Endothelial cell (in vitro differentiated cells): ENCODE measurements around the gene FMN1. TPM values are rescaled to one million over a fixed set of nuclear protein-coding genes. Genes with fewer than 3 reads are reported as not detected.

Experiments used
- DNase-seq: peaks from one replicate; pipeline ENCODE4 v3.0.0; 2021; ENCODE audit warnings: low spot score
- H3K27ac Mint-ChIP-seq: one replicate; pipeline ENCODE4 v1.8.0; 2021; ENCODE audit warnings: mixed read lengths, inconsistent platforms; ENCODE audit not compliant: unreplicated experiment
- H3K27me3 Mint-ChIP-seq: one replicate; pipeline ENCODE4 v1.8.0; 2021; ENCODE audit warnings: mild to moderate bottlenecking, moderate library complexity, mixed read lengths, inconsistent platforms; ENCODE audit not compliant: unreplicated experiment
- H3K36me3 Mint-ChIP-seq: one replicate; pipeline ENCODE4 v1.8.0; 2021; ENCODE audit warnings: mild to moderate bottlenecking, low read depth, mixed read lengths, inconsistent platforms; ENCODE audit not compliant: unreplicated experiment
- H3K4me1 Mint-ChIP-seq: one replicate; pipeline ENCODE4 v1.8.0; 2021; ENCODE audit warnings: mild to moderate bottlenecking, mixed read lengths, inconsistent platforms; ENCODE audit not compliant: unreplicated experiment
- H3K4me3 Mint-ChIP-seq: one replicate; pipeline ENCODE4 v1.8.0; 2021; ENCODE audit warnings: mild to moderate bottlenecking, mixed read lengths, inconsistent platforms; ENCODE audit not compliant: unreplicated experiment
- H3K9me3 Mint-ChIP-seq: one replicate; pipeline ENCODE4 v1.8.0; 2021; ENCODE audit warnings: mixed read lengths, inconsistent platforms; ENCODE audit not compliant: unreplicated experiment
- total RNA-seq: library from RNA; stranded (reverse); fragmentation: NEBNext Ultra II Directional; extraction: Animal tissue kit (Norgen Biotek cat#: 25700); gene quantifications from one replicate; pipeline ENCODE4 v1.2.1, GENCODE V29; 2021; ENCODE audit not compliant: unreplicated experiment
- TF ChIP-seq, protein P1 (sequence below): fragments of 200-600 bp; sonication (generic); IDR thresholded peaks from one replicate; pipeline ENCODE4 v1.5.0; 2021; ENCODE audit warnings: antibody characterized with exemption; ENCODE audit not compliant: unreplicated experiment

Gene FMN1
- total RNA-seq, 1 donor from 2014 or later: 1.3 TPM

DNA sequence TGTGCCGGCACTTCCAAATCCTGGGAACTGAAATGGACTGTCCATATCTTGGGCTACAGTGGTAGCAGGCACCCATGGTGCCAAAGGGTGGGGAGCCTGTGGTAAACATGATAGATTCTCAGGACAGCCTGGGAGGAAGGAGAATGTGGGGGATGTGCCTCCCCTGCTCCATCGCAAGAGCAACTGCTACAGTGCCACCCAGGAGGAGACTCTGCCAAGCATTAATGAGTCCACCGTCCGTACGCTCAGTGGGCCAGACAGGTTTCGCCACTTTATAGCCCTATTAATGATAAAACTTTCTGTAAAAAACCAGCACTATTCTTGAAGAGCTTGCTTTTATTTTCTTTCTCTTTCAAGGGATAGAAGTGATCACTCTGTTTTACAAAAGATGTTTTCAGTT, 75.2 kb downstream of the FMN1 start:
- Mint-ChIP-seq H3K4me3 (no peak overlapping the region), H3K4me1 (peaks cover 5% of the 10 kb centered on the region), H3K9me3 (no peaks in the 10 kb centered on the region), H3K36me3 (no peaks in the 10 kb centered on the region), H3K27ac (no peak overlapping the region), H3K27me3 (peaks cover 1% of the 10 kb centered on the region)
- DNase-seq: no peak
- TF ChIP-seq, protein P1, sequence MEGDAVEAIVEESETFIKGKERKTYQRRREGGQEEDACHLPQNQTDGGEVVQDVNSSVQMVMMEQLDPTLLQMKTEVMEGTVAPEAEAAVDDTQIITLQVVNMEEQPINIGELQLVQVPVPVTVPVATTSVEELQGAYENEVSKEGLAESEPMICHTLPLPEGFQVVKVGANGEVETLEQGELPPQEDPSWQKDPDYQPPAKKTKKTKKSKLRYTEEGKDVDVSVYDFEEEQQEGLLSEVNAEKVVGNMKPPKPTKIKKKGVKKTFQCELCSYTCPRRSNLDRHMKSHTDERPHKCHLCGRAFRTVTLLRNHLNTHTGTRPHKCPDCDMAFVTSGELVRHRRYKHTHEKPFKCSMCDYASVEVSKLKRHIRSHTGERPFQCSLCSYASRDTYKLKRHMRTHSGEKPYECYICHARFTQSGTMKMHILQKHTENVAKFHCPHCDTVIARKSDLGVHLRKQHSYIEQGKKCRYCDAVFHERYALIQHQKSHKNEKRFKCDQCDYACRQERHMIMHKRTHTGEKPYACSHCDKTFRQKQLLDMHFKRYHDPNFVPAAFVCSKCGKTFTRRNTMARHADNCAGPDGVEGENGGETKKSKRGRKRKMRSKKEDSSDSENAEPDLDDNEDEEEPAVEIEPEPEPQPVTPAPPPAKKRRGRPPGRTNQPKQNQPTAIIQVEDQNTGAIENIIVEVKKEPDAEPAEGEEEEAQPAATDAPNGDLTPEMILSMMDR: no peak

DNA sequence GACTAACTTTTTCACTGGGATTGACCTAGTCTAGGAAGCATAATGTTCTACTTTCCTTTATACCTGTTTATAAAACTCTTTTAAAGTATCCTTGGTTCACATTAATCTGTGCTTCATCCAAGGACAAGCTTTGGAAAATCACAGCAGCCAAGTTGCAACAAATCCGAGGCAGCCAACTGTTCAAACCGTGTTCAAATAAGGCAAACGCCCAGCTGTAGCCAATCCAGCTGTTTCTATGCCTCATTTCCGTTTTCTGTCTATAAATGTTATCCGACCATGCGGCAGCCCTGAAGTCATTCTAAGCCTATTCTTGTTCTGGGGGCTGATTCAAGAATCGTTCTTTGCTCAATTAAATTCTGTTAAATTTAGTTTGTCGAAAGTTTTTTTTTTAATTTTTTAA, 78.3 kb downstream of the FMN1 start:
- TF ChIP-seq, protein P1: no peak
- Mint-ChIP-seq H3K36me3 (no peaks in the 10 kb centered on the region), H3K27me3 (peaks cover 1% of the 10 kb centered on the region), H3K4me1 (peaks cover 5% of the 10 kb centered on the region), H3K9me3 (no peaks in the 10 kb centered on the region), H3K4me3 (no peak overlapping the region), H3K27ac (no peak overlapping the region)
- DNase-seq: no peak

DNA sequence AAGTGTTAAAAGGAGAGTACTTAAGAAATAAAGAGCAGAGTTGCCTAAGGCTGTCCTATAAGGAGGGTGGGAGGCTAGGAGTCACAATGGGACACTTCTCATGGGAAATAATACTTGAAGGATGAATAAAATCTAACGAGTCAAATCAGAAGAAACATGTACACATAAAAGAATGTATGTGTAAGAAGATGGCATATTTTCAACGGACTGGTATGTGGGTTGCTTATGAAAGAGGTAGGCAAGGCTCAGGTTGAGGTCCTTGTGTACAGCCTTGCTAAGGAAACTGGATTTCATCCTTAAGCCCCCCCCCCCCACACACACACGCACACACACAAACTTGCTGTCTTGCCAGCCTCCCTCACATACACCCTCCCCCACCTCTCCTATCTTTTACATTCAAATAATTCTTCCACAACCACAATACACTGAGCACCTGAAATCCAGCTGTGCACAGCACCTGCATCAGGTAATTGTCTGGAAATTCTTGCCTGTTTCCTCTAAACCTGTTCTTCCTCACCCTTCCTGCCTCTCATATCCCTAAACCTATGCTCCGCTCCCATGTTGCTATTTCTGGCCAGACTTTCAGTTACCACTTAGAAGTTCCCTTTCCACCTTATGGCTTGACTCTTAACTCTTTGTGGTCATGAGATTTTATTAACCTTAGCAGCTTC, 79.2 kb downstream of the FMN1 start:
- DNase-seq: no peak
- no peak overlapping the region for H3K4me3 Mint-ChIP-seq
- H3K27ac Mint-ChIP-seq: no peak overlapping the region
- no peaks in the 10 kb centered on the region for H3K36me3 Mint-ChIP-seq
- peaks cover 5% of the 10 kb centered on the region for H3K4me1 Mint-ChIP-seq
- TF ChIP-seq, protein P1: no peak
- H3K27me3 Mint-ChIP-seq: peaks cover 1% of the 10 kb centered on the region
- no peaks in the 10 kb centered on the region for H3K9me3 Mint-ChIP-seq

DNA sequence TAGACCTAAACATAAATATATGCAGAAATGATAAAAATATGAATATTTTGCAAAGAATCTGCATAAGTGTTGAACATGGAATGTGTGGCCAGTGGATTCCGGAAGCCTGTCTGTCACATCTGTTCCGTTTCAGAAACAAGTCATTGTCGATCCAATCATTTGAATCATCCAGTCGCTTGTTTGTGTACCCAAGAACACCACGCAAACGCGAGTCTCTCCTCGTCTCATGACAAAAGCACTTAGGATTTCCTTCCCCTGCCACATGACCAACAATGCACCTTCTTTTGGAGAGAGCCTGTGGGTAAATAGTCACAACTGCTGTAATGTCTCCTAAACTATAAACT, 80.2 kb downstream of the FMN1 start:
- peaks cover 1% of the 10 kb centered on the region for H3K27me3 Mint-ChIP-seq
- H3K4me3 Mint-ChIP-seq: no peak overlapping the region
- no peak overlapping the region for H3K27ac Mint-ChIP-seq

More for the DNA sequence above, 80.2 kb downstream of the FMN1 start:
- no peaks in the 10 kb centered on the region for H3K36me3 Mint-ChIP-seq
- H3K4me1 Mint-ChIP-seq: peaks cover 5% of the 10 kb centered on the region
- TF ChIP-seq, protein P1: no peak
- DNase-seq: no peak
- no peaks in the 10 kb centered on the region for H3K9me3 Mint-ChIP-seq
